ENCODE measurements around the gene RTN4R. TPM values are rescaled to one million over a fixed set of nuclear protein-coding genes. Genes with fewer than 3 reads are reported as not detected.
A peak's percentile ranks its signal among the peaks of the same experiment; 100 is the strongest.

Gene RTN4R
- total and polyA plus RNA-seq, 9 of the 15 experiments (the other 6 are each of a cell fraction or from before 2014, with no cell fraction given) = 0.04 to 2.8 (median 1.4) TPM; not detected in 3

GRCh38 chr22:20246368-20247009, 21.6 kb downstream of the RTN4R start:
- peaks cover 16 to 70% of the 10 kb centered on the region in 2 experiments; a peak in 3 of 5 replicates for H3K4me1 ChIP-seq (replicated peaks in 1 of 2; ENCODE audit: control insufficient read depth in 2 of 2, insufficient read depth in 2 of 2, low read length in 2 of 2)
- ChIA-PET POLR2A (interaction anchor here (0.5 to 3.8 kb wide), 11 partner anchors 9 to 1616 kb away, joined by 3 to 22 read pairs (median 4); no protein-coding TSS in a partner anchor), CTCF (ENCODE audit: low intra/inter-chr PET ratio) (no interaction called here)
- no peak overlapping the region for H3K4me3 ChIP-seq
- peak overlapping the region in 1 of 2 experiments; percentile 53; a peak in 2 of 4 replicates for H3K9ac ChIP-seq (ENCODE audit: insufficient read depth in 1 of 2, low read depth in 2 of 2, low read length in 2 of 2)
- peaks cover 35 to 84% of the 10 kb centered on the region in 2 experiments; a peak in 4 of 5 replicates for H3K27me3 ChIP-seq (ENCODE audit: control insufficient read depth in 2 of 2, insufficient read depth in 2 of 2, low read length in 2 of 2)
- WGBS (ENCODE audit: insufficient coverage, low coverage, missing lambda C conversion rate) = 15% methylated on average over 18 of the region's 19 CpGs
- no peaks in the 10 kb centered on the region for H3K36me3 ChIP-seq (ENCODE audit: control insufficient read depth, insufficient read depth, low read length)
- no peak for ATAC-seq
- H2AFZ ChIP-seq (ENCODE audit: low read depth, low read length) = 0 out of 2 replicates have a peak overlapping the region, but pooled peaks have one; percentile 1
- no TSS peak for BruUV-seq (replicated peaks)
- no peak for FAIRE-seq
- intact Hi-C loops (cut with micrococcal nuclease) = no loop called here
- no peak overlapping the region for H3K4me2 ChIP-seq (ENCODE audit: insufficient read depth, low read length)
- H4K20me1 ChIP-seq (replicated peaks; ENCODE audit: control insufficient read depth, insufficient read depth, low read length) = peaks cover 45% of the 10 kb centered on the region
- in situ Hi-C loops (cut with MboI) = no loop called here
- no peak overlapping the region for H3K27ac ChIP-seq (ENCODE audit: extremely low read depth, low read depth, low read length)
- peaks cover 5% of the 10 kb centered on the region for H3K9me1 ChIP-seq (ENCODE audit: control insufficient read depth, insufficient read depth, low read length)
- no peaks in the 10 kb centered on the region for H3K9me3 ChIP-seq (replicated peaks; ENCODE audit: control insufficient read depth, insufficient read depth, low read depth, low read length)
- H3K79me2 ChIP-seq (ENCODE audit: control insufficient read depth, insufficient read depth, low read length) = no peaks in the 10 kb centered on the region
- no peak for DNase-seq (ENCODE audit: extremely low read depth in 1 of 4, low spot score in 3 of 4)
- TF ChIP-seq ID3 (CRISPR knock-in tag; IDR thresholded peaks at IDR 0.05) (no peak), ID3 (tag; IDR thresholded peaks at IDR 0.05) (0 out of 2 replicates have a peak, but pooled peaks have one; percentile 53), KLF13 (tag; IDR thresholded peaks at IDR 0.05; ENCODE audit: borderline replicate concordance, low read depth) (peak; percentile 58; the same call in 1 of the 2 replicates), U2AF2 (optimal IDR thresholded peaks at IDR 0.05; ENCODE audit: low read depth, low read length) (no peak), THAP12 (CRISPR knock-in tag; IDR thresholded peaks at IDR 0.05) (0 out of 2 replicates have a peak, but pooled peaks have one; percentile 36), ZNF184 (CRISPR knock-in tag; IDR thresholded peaks at IDR 0.05) (peak; percentile 58; the same call in 1 of the 2 replicates), CHD4 (IDR thresholded peaks at IDR 0.05; ENCODE audit: insufficient read depth, insufficient replicate concordance, low read depth, low read length, poor library complexity, severe bottlenecking) (no peak), ZNF583 (CRISPR knock-in tag; IDR thresholded peaks at IDR 0.05) (no peak), ZNF639 (CRISPR knock-in tag; conservative IDR thresholded peaks at IDR 0.05 in 1 of 2, IDR thresholded peaks at IDR 0.05 in 1 of 2) (0 out of 4 replicates have a peak, but pooled peaks of 1 of the 2 experiments have one; percentile 65), GTF2B (IDR thresholded peaks at IDR 0.05; ENCODE audit: extremely low read depth, insufficient read length) (no peak), ZNF232 (CRISPR knock-in tag; IDR thresholded peaks at IDR 0.05) (no peak), TCF7L2 (IDR thresholded peaks at IDR 0.05; ENCODE audit: low read depth, low read length) (0 out of 2 replicates have a peak, but pooled peaks have one; percentile 33)

Measured in K562 (cell line).